ENCODE measurements around the gene BLMH.
A peak's percentile ranks its signal among the peaks of the same experiment; 100 is the strongest.

Gene BLMH

GRCh38 chr17:30291543-30292285, at the start of gene BLMH:
Gene BLMH, minus strand, starts transcription at chr17:30291944. Its CDS starts 125 bp downstream, at chr17:30291819.
- Histone ChIP-seq H3K9me3 (ENCODE audit: control insufficient read depth in 1 of 2, low read length in 2 of 2) (no peaks in the 10 kb centered on the region), H3K27ac (ENCODE audit: low read depth, low read length) (peak within 1 kb of the TSS; percentile 17), H3K36me3 (ENCODE audit: control insufficient read depth in 1 of 2, insufficient read depth in 2 of 2, low read length in 2 of 2) (peaks cover 0 to 4% of the 10 kb centered on the region in 2 donors), H3K4me1 (ENCODE audit: control insufficient read depth in 1 of 2, insufficient read depth in 2 of 2, low read length in 2 of 2) (peaks cover 5 to 8% of the 10 kb centered on the region in 2 donors), H3K4me3 (ENCODE audit: low read depth in 1 of 2, low read length in 2 of 2) (peak within 1 kb of the TSS; percentile 85 to 89), H3K27me3 (ENCODE audit: control insufficient read depth in 1 of 2, insufficient read depth in 2 of 2, low read length in 2 of 2) (no peaks in the 10 kb centered on the region), H3K9ac (ENCODE audit: low read depth in 1 of 2, low read length in 2 of 2) (peak within 1 kb of the TSS; percentile 69 to 76)

GRCh38 chr17:30340801-30341356, 49.1 kb upstream of the BLMH start:
- Histone ChIP-seq H3K9me3 (ENCODE audit: control insufficient read depth in 1 of 2, low read length in 2 of 2) (no peaks in the 10 kb centered on the region), H3K9ac (ENCODE audit: low read depth in 1 of 2, low read length in 2 of 2) (no peak overlapping the region), H3K4me1 (ENCODE audit: control insufficient read depth in 1 of 2, insufficient read depth in 2 of 2, low read length in 2 of 2) (peaks cover 31 to 40% of the 10 kb centered on the region in 2 donors), H3K36me3 (ENCODE audit: control insufficient read depth in 1 of 2, insufficient read depth in 2 of 2, low read length in 2 of 2) (no peaks in the 10 kb centered on the region), H3K27me3 (ENCODE audit: control insufficient read depth in 1 of 2, insufficient read depth in 2 of 2, low read length in 2 of 2) (no peaks in the 10 kb centered on the region), H3K27ac (ENCODE audit: low read depth, low read length) (no peak overlapping the region), H3K4me3 (ENCODE audit: low read depth in 1 of 2, low read length in 2 of 2) (no peak overlapping the region)

GRCh38 chr17:30339086-30339485, 47.3 kb upstream of the BLMH start:
- H3K27ac ChIP-seq (ENCODE audit: low read depth, low read length): no peak overlapping the region
- H3K36me3 ChIP-seq (ENCODE audit: control insufficient read depth in 1 of 2, insufficient read depth in 2 of 2, low read length in 2 of 2): no peaks in the 10 kb centered on the region
- H3K9me3 ChIP-seq (ENCODE audit: control insufficient read depth in 1 of 2, low read length in 2 of 2): no peaks in the 10 kb centered on the region
- H3K4me1 ChIP-seq (ENCODE audit: control insufficient read depth in 1 of 2, insufficient read depth in 2 of 2, low read length in 2 of 2): peaks cover 14 to 23% of the 10 kb centered on the region in 2 donors
- H3K4me3 ChIP-seq (ENCODE audit: low read depth in 1 of 2, low read length in 2 of 2): no peak overlapping the region
- H3K9ac ChIP-seq (ENCODE audit: low read depth in 1 of 2, low read length in 2 of 2): no peak overlapping the region
- H3K27me3 ChIP-seq (ENCODE audit: control insufficient read depth in 1 of 2, insufficient read depth in 2 of 2, low read length in 2 of 2): no peaks in the 10 kb centered on the region

GRCh38 chr17:30337393-30337999, 45.8 kb upstream of the BLMH start:
- no peak overlapping the region for H3K27ac ChIP-seq (ENCODE audit: low read depth, low read length)
- H3K27me3 ChIP-seq (ENCODE audit: control insufficient read depth in 1 of 2, insufficient read depth in 2 of 2, low read length in 2 of 2): no peaks in the 10 kb centered on the region
- H3K9me3 ChIP-seq (ENCODE audit: control insufficient read depth in 1 of 2, low read length in 2 of 2): no peaks in the 10 kb centered on the region
- no peak overlapping the region for H3K9ac ChIP-seq (ENCODE audit: low read depth in 1 of 2, low read length in 2 of 2)
- H3K36me3 ChIP-seq (ENCODE audit: control insufficient read depth in 1 of 2, insufficient read depth in 2 of 2, low read length in 2 of 2): no peaks in the 10 kb centered on the region
- no peak overlapping the region for H3K4me3 ChIP-seq (ENCODE audit: low read depth in 1 of 2, low read length in 2 of 2)
- peaks cover 7 to 27% of the 10 kb centered on the region in 2 donors for H3K4me1 ChIP-seq (ENCODE audit: control insufficient read depth in 1 of 2, insufficient read depth in 2 of 2, low read length in 2 of 2)

GRCh38 chr17:30336369-30337171, 44.8 kb upstream of the BLMH start:
- H3K4me1 ChIP-seq (ENCODE audit: control insufficient read depth in 1 of 2, insufficient read depth in 2 of 2, low read length in 2 of 2): peaks cover 11 to 30% of the 10 kb centered on the region in 2 donors
- H3K4me3 ChIP-seq (ENCODE audit: low read depth in 1 of 2, low read length in 2 of 2): no peak overlapping the region
- no peaks in the 10 kb centered on the region for H3K9me3 ChIP-seq (ENCODE audit: control insufficient read depth in 1 of 2, low read length in 2 of 2)
- H3K9ac ChIP-seq (ENCODE audit: low read depth in 1 of 2, low read length in 2 of 2): no peak overlapping the region
- no peaks in the 10 kb centered on the region for H3K27me3 ChIP-seq (ENCODE audit: control insufficient read depth in 1 of 2, insufficient read depth in 2 of 2, low read length in 2 of 2)
- no peaks in the 10 kb centered on the region for H3K36me3 ChIP-seq (ENCODE audit: control insufficient read depth in 1 of 2, insufficient read depth in 2 of 2, low read length in 2 of 2)
- H3K27ac ChIP-seq (ENCODE audit: low read depth, low read length): no peak overlapping the region

- peaks cover 4 to 21% of the 10 kb centered on the region in 2 donors for H3K4me1 ChIP-seq (ENCODE audit: control insufficient read depth in 1 of 2, insufficient read depth in 2 of 2, low read length in 2 of 2)
- no peaks in the 10 kb centered on the region for H3K9me3 ChIP-seq (ENCODE audit: control insufficient read depth in 1 of 2, low read length in 2 of 2)
- no peaks in the 10 kb centered on the region for H3K27me3 ChIP-seq (ENCODE audit: control insufficient read depth in 1 of 2, insufficient read depth in 2 of 2, low read length in 2 of 2)
- H3K36me3 ChIP-seq (ENCODE audit: control insufficient read depth in 1 of 2, insufficient read depth in 2 of 2, low read length in 2 of 2): no peaks in the 10 kb centered on the region
- no peak overlapping the region for H3K27ac ChIP-seq (ENCODE audit: low read depth, low read length)
- no peak overlapping the region for H3K4me3 ChIP-seq (ENCODE audit: low read depth in 1 of 2, low read length in 2 of 2)
- H3K9ac ChIP-seq (ENCODE audit: low read depth in 1 of 2, low read length in 2 of 2): no peak overlapping the region
These were observed 42.7 kb upstream of the BLMH start for GRCh38 chr17:30334421-30334820.

GRCh38 chr17:30333503-30334360, 42.0 kb upstream of the BLMH start, which contains the start of gene TMIGD1:
Gene TMIGD1, minus strand, starts transcription at chr17:30334057. Its CDS starts 1,924 bp downstream, at chr17:30332133.
- H3K27ac ChIP-seq (ENCODE audit: low read depth, low read length): no peak within 1 kb of the TSS
- no peaks in the 10 kb centered on the region for H3K9me3 ChIP-seq (ENCODE audit: control insufficient read depth in 1 of 2, low read length in 2 of 2)
- H3K4me1 ChIP-seq (ENCODE audit: control insufficient read depth in 1 of 2, insufficient read depth in 2 of 2, low read length in 2 of 2): peaks cover 4 to 21% of the 10 kb centered on the region in 2 donors
- no peak within 1 kb of the TSS for H3K4me3 ChIP-seq (ENCODE audit: low read depth in 1 of 2, low read length in 2 of 2)
- no peaks in the 10 kb centered on the region for H3K36me3 ChIP-seq (ENCODE audit: control insufficient read depth in 1 of 2, insufficient read depth in 2 of 2, low read length in 2 of 2)
- H3K27me3 ChIP-seq (ENCODE audit: control insufficient read depth in 1 of 2, insufficient read depth in 2 of 2, low read length in 2 of 2): peaks cover 0 to 3% of the 10 kb centered on the region in 2 donors
- H3K9ac ChIP-seq (ENCODE audit: low read depth in 1 of 2, low read length in 2 of 2): no peak within 1 kb of the TSS

- peaks cover 0 to 3% of the 10 kb centered on the region in 2 donors for H3K27me3 ChIP-seq (ENCODE audit: control insufficient read depth in 1 of 2, insufficient read depth in 2 of 2, low read length in 2 of 2)
- no peaks in the 10 kb centered on the region for H3K36me3 ChIP-seq (ENCODE audit: control insufficient read depth in 1 of 2, insufficient read depth in 2 of 2, low read length in 2 of 2)
- H3K4me3 ChIP-seq (ENCODE audit: low read depth in 1 of 2, low read length in 2 of 2): no peak overlapping the region
- H3K27ac ChIP-seq (ENCODE audit: low read depth, low read length): no peak overlapping the region
- H3K9me3 ChIP-seq (ENCODE audit: control insufficient read depth in 1 of 2, low read length in 2 of 2): no peaks in the 10 kb centered on the region
- H3K4me1 ChIP-seq (ENCODE audit: control insufficient read depth in 1 of 2, insufficient read depth in 2 of 2, low read length in 2 of 2): peaks cover 4 to 14% of the 10 kb centered on the region in 2 donors
- H3K9ac ChIP-seq (ENCODE audit: low read depth in 1 of 2, low read length in 2 of 2): no peak overlapping the region
These were observed 40.4 kb upstream of the BLMH start for GRCh38 chr17:30332057-30332542.

GRCh38 chr17:30326809-30327208, 35.1 kb upstream of the BLMH start:
- H3K36me3 ChIP-seq (ENCODE audit: control insufficient read depth in 1 of 2, insufficient read depth in 2 of 2, low read length in 2 of 2): no peaks in the 10 kb centered on the region

More at GRCh38 chr17:30326809-30327208, 35.1 kb upstream of the BLMH start:
- no peak overlapping the region for H3K27ac ChIP-seq (ENCODE audit: low read depth, low read length)
- H3K9me3 ChIP-seq (ENCODE audit: control insufficient read depth in 1 of 2, low read length in 2 of 2): no peaks in the 10 kb centered on the region
- peaks cover 0 to 3% of the 10 kb centered on the region in 2 donors for H3K27me3 ChIP-seq (ENCODE audit: control insufficient read depth in 1 of 2, insufficient read depth in 2 of 2, low read length in 2 of 2)
- H3K4me1 ChIP-seq (ENCODE audit: control insufficient read depth in 1 of 2, insufficient read depth in 2 of 2, low read length in 2 of 2): peaks cover 5 to 17% of the 10 kb centered on the region in 2 donors
- H3K9ac ChIP-seq (ENCODE audit: low read depth in 1 of 2, low read length in 2 of 2): no peak overlapping the region
- H3K4me3 ChIP-seq (ENCODE audit: low read depth in 1 of 2, low read length in 2 of 2): no peak overlapping the region
